Retinal pigment epithelial cell (primary cell): Measurements from ENCODE around the gene ABCA9.

Source experiments
- DNase-seq: peaks from one replicate; pipeline ENCODE4 v3.0.0-alpha.2; 2010; ENCODE audit warnings: low read depth
- H3K4me3 ChIP-seq: 2 replicates; pipeline ENCODE4 v1.5.1; 2011; ENCODE audit warnings: mild to moderate bottlenecking, low read length, control low read depth, moderate library complexity
- TF ChIP-seq, protein P1 (sequence below): conservative IDR thresholded peaks from 2 replicates; pipeline ENCODE4 v1.5.1; 2011; ENCODE audit warnings: low read depth, low read length, control low read depth, inconsistent platforms

The ABCA9 gene

DNA sequence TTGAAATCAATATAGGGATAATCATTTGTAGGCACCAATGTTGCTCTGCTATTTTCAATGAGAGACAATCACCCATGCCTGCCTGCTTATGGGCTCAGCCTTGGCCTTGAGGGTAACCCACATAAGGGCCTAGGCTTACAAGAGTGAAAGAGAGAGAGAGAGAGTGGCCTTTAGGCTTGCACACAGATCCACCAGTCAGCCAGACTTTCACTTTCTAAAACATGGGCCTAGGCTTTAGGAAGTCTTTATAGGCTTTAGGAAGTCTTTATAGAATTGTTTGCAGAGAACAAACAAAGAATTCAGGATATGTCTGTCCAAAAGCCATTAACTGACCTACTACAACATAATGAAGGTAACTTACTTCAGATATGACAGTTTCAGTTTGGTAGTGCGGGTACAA is 3.4 kb downstream of the ABCA9 start:
- TF ChIP-seq, protein P1, sequence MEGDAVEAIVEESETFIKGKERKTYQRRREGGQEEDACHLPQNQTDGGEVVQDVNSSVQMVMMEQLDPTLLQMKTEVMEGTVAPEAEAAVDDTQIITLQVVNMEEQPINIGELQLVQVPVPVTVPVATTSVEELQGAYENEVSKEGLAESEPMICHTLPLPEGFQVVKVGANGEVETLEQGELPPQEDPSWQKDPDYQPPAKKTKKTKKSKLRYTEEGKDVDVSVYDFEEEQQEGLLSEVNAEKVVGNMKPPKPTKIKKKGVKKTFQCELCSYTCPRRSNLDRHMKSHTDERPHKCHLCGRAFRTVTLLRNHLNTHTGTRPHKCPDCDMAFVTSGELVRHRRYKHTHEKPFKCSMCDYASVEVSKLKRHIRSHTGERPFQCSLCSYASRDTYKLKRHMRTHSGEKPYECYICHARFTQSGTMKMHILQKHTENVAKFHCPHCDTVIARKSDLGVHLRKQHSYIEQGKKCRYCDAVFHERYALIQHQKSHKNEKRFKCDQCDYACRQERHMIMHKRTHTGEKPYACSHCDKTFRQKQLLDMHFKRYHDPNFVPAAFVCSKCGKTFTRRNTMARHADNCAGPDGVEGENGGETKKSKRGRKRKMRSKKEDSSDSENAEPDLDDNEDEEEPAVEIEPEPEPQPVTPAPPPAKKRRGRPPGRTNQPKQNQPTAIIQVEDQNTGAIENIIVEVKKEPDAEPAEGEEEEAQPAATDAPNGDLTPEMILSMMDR = no peak
- no peak for DNase-seq
- H3K4me3 ChIP-seq = no peak overlapping the region

DNA sequence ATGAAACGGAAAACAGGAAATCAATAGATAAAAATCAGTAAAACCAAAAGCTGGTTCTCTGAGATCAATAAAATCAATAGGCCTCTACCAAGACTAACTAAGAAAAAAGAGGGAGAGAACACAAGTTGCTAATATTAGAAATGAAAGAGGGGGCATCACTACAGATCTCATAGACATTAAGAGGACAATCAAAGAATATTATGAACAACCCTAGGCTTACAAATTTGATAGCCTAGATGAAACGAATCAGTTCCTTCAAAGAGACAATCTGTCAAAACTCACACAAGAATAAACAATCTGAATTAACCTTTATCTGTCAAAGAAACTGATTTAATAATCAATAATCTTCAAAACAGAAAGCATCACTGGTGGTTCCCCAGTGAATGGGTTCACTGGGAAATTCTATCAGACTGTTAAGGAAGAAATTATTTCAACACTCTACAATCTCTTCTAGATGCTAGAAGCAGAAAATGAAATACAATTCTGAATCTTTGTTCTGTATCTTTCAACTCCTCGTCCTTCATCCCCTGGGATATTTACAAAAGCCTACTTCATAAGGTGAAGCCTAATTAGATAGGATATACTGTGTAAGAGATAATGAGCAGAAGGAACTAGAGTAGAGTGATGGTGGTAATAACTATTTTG is 4.4 kb downstream of the ABCA9 start:
- TF ChIP-seq, protein P1 = no peak
- H3K4me3 ChIP-seq = no peak overlapping the region
- DNase-seq = no peak

DNA sequence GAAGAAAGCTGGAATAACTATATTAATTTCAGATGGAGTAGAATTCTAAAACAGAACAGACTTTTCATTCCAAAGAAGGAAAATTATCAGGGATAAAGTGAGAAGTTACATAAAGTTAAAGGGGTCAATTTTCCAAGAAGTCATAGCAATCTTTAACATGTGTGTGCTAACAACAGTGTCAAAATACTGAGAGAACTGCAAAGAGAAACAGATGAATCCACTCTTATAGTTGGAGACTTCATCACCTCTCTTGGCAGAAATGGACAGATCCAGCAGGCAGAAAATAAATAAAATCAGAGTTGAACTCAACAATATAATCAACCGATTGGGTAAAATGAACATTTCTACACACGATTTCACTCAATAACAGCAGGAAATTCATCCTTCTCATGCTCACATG is 5.4 kb downstream of the ABCA9 start:
- no peak overlapping the region for H3K4me3 ChIP-seq
- no peak for DNase-seq
- TF ChIP-seq, protein P1 = no peak

DNA sequence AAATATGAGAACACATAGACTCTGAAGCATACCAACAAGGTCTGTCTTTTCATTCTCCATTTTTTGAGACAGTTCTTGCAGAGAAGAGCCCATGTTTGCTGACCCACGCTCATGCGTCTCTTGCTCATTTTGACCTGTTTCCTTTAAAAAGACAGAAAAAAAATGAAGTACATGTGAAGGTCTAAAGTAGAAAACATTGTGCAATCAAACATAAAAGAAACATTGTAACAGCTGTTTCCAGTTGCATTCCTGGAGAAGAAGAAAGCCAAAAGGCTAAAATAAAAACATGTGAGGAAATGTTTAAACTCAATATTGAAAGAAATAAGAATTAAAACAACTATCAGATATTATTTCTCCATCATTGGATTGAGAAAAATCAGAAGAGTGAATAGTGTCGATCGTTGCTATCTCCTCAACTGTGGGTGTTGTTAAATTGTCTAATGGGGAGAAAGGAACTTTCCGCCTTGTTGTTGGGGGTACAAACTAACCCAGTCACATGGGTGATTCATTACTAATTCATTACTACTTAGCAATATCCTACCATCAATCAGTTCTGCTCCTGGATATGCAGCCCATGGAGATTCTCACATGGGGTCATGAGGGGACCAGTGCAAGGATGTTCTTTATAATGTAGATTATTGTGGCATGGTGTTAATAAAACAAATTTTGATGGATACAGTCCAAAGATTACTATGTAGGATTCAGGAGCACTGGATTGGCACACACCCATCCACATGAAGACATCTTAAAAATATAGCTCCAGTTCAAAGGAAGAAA is 9.5 kb downstream of the ABCA9 start:
- TF ChIP-seq, protein P1 = no peak
- DNase-seq = no peak
- no peak overlapping the region for H3K4me3 ChIP-seq

DNA sequence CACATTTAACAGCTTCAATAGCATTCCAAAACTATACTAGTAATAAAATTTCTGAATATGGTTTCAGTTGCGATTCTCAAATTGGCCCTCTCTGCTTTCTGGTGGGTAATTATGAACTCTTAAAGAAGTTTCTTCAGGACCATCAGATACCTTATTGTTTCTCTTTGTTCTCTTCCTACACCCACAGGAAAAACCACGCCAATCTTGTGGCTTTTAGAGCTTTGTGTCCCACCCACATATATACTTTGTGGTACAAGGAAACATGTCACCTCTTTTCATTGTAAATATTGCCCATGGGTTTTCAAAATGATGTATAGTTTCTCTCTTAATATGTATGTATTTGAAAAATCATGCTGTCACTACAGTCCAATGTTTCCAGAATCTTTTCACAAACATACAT is 12.1 kb downstream of the ABCA9 start:
- H3K4me3 ChIP-seq = no peak overlapping the region
- DNase-seq = no peak
- TF ChIP-seq, protein P1 = no peak

DNA sequence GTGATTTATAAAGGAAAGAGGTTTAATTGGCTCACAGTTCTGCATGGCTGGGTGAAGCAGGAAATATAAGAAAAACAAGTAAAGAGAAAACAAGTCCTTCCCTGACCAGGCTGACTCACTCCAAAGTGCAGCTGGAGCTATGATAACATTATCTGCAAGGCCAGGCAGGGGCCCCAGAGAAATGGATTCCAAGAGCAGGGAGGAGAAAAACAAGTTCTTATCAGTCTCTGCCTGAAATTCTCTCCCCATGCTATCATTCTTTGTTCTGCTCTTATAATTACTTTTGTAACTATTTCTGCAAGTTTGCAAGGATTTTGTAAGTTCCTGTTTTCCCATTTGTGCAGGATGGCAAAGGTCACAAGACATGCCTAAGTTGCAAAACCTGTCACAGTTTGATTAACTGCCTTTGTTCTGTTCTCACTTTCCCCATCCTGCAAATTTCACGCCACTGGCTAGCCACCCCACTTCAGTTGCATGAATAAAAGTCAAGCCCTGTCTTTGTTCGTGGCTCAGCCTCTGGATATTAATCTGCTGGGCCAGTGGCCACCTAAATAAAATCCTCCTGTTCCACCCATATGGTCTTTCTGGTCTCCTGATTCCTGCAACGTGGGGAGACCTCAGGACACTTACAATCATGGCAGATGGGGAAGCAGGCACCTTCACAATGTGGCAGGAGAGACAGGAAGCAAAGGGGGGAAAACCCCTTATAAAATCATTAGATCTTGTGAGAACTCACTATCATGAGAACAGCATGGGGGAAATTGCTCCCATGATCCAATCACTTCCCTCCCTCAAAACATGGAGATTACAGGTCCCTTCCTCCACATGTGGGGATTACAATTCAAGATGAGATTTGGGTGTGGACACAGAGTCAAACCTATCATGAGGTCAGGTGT is 13.1 kb downstream of the ABCA9 start:
- DNase-seq = peak; percentile 34
- TF ChIP-seq, protein P1 = no peak
- H3K4me3 ChIP-seq = no peak overlapping the region
